T-cell (primary cell): ENCODE data around the gene MRPL54. TPM values are rescaled to one million over a fixed set of nuclear protein-coding genes. Genes with fewer than 3 reads are reported as not detected.

ENCODE experiments used
- ATAC-seq, 4 experiments: fragments of 200-7000 bp in 3 of 4; fragments of 150-1000 bp in 1 of 4; cut with Tn5 transposase; replicated peaks in 1 of 4; 1 replicate in 3 of 4; 2 replicates in 1 of 4; pipeline ENCODE4 v1.10.0; 2021; ENCODE audit warnings: moderate library complexity in 3 of 4, mild to moderate bottlenecking in 2 of 4, moderate number of reproducible peaks in 1 of 4
- CTCF ChIA-PET, 2 donors: fragments of 300-600 bp; sonication (Branson Sonifier 250); formaldehyde crosslinking; loops; one replicate each; lab custom pipeline; 2022; ENCODE audit warnings: antibody characterized with exemption in 2 of 2; lab: Charles Lee
- POLR2A ChIA-PET, 2 donors: fragments of 300-600 bp; sonication (Branson Sonifier 250); formaldehyde crosslinking; loops; one replicate each; lab custom pipeline; 2022; ENCODE audit warnings: antibody characterized with exemption in 2 of 2; lab: Charles Lee
- DNase-seq, 35 experiments: peaks; one replicate each; pipeline versions ENCODE4 v3.0.0 to v3.0.0-alpha.2; 2013 to 2023
- H3K27ac ChIP-seq: one replicate; pipeline ENCODE4 v1.5.1; 2013; ENCODE audit warnings: low read length
- H3K27me3 ChIP-seq, 2 experiments: replicated peaks in 1 of 2; 1 replicate in 1 of 2; 2 replicates in 1 of 2; pipeline versions ENCODE4 v1.6.1 to v1.7.0; 2013; ENCODE audit warnings: low read length in 1 of 2, mixed read lengths in 1 of 2; ENCODE audit not compliant: control insufficient read depth in 2 of 2, insufficient read depth in 2 of 2; ENCODE audit errors: extremely low read depth in 1 of 2
- H3K36me3 ChIP-seq, 2 donors: 1 replicate in 1 of 2; 2 replicates in 1 of 2; pipeline versions ENCODE4 v1.6.1 to v1.7.0; 2013; ENCODE audit warnings: low read length in 1 of 2; ENCODE audit not compliant: control insufficient read depth in 2 of 2, insufficient read depth in 1 of 2; ENCODE audit errors: extremely low read depth in 1 of 2
- H3K4me1 ChIP-seq, 2 experiments: 1 replicate in 1 of 2; 2 replicates in 1 of 2; pipeline versions ENCODE4 v1.6.1 to v1.7.0; 2013; ENCODE audit warnings: low read length in 2 of 2, mixed read lengths in 1 of 2; ENCODE audit not compliant: insufficient read depth in 2 of 2, control insufficient read depth in 1 of 2; ENCODE audit errors: extremely low read depth in 1 of 2
- H3K4me3 ChIP-seq, 2 donors: 1 replicate in 1 of 2; 2 replicates in 1 of 2; pipeline versions ENCODE4 v1.5.1 to v1.7.0; 2013; ENCODE audit warnings: mild to moderate bottlenecking in 2 of 2, low read length in 1 of 2, moderate library complexity in 1 of 2; ENCODE audit not compliant: control insufficient read depth in 1 of 2; ENCODE audit errors: extremely low read depth in 1 of 2
- H3K9me3 ChIP-seq: 2 replicates; pipeline ENCODE4 v1.7.0; 2013
- H3K27ac Mint-ChIP-seq, 2 donors: one replicate each; pipeline ENCODE4 v1.8.0; 2020 to 2021; ENCODE audit warnings: mild to moderate bottlenecking in 2 of 2, mixed read lengths in 2 of 2
- H3K27me3 Mint-ChIP-seq, 2 donors: one replicate each; pipeline ENCODE4 v1.8.0; 2021 to 2022; ENCODE audit warnings: mixed read lengths in 2 of 2
- H3K36me3 Mint-ChIP-seq: one replicate; pipeline ENCODE4 v1.8.0; 2021; ENCODE audit warnings: mixed read lengths
- H3K4me1 Mint-ChIP-seq, 3 donors: one replicate each; pipeline ENCODE4 v1.8.0; 2020 to 2022; ENCODE audit warnings: mixed read lengths in 3 of 3, mild to moderate bottlenecking in 1 of 3
- H3K4me3 Mint-ChIP-seq, 3 donors: one replicate each; pipeline ENCODE4 v1.8.0; 2020 to 2022; ENCODE audit warnings: mild to moderate bottlenecking in 3 of 3, mixed read lengths in 3 of 3, moderate library complexity in 3 of 3
- H3K9me3 Mint-ChIP-seq, 3 donors: one replicate each; pipeline ENCODE4 v1.8.0; 2020 to 2022; ENCODE audit warnings: mixed read lengths in 3 of 3
- WGBS: methylation state at CpG from one replicate; pipeline ENCODE4 v1.1.5; 2013; ENCODE audit warnings: missing lambda C conversion rate; ENCODE audit not compliant: insufficient coverage; 5-methylcytosine and 5-hydroxymethylcytosine counted together
- total RNA-seq, 35 experiments: library from RNA in 6 of 35; stranded (reverse) in 6 of 35; fragments of 120-200 nt in 1 of 35; gene quantifications; one replicate each; pipeline versions ENCODE4 v1.2.1 to v1.2.4 and lab custom pipeline; 2013 to 2026

The MRPL54 gene
- total RNA-seq, 5 donors from 2014 or later (not counting 1 experiment from before 2014, with no cell fraction given) = 46.9 to 77.8 (median 52.2) TPM

DNA sequence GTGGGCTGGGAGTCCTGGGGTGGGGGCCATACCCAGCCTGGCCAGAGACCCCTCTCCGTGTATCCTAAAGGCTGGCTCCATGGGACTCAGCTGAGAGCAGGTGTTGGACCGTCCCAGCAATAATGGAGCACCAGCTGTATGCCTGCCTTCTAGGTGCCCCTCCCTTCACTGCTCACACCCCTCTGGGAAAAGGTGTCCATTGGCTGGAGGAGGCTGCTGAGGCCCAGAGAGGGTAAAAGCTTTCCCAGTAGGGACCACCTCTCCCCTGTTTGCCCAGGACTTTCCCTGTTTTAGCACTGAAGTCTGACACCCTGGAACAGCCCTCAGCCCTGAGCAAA is 12.9 kb downstream of the MRPL54 start:
- Mint-ChIP-seq H3K9me3 (no peaks in the 10 kb centered on the region), H3K36me3 (peaks cover 4% of the 10 kb centered on the region), H3K4me3 (no peak overlapping the region), H3K27me3 (no peaks in the 10 kb centered on the region), H3K27ac (no peak overlapping the region), H3K4me1 (peaks cover 0 to 7% (median 2%) of the 10 kb centered on the region in 3 donors)
- ATAC-seq = no peak
- 80% methylated on average over 1 of the region's 2 CpGs for WGBS
- Histone ChIP-seq H3K9me3 (no peaks in the 10 kb centered on the region), H3K36me3 (peaks cover 0 to 3% of the 10 kb centered on the region in 2 donors), H3K27ac (no peak overlapping the region), H3K4me3 (no peak overlapping the region), H3K4me1 (no peaks in the 10 kb centered on the region), H3K27me3 (no peaks in the 10 kb centered on the region)
- DNase-seq = no peak
- ChIA-PET POLR2A (no interaction called here), CTCF (no interaction called here)

DNA sequence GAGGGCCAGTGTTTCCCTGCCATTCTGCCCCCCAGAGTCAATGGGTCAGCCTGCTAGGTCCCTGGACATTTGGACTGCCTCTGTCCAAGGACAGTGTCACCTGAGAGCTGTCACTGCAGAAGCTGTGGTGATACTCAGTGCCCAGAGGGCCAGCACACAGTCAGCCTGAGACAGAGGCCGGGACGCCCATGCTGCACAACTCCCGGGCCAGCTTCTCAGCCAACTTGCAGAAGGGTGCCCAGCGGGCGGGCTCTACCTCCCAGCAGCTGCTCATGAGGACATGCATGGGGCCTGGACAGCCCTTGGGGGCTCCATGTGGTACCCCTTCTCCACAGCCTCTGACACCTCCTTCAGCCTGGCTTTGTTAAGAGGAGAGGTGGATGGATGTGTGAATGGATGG is 13.3 kb downstream of the MRPL54 start:
- ATAC-seq (no peak), DNase-seq (no peak)
- Histone ChIP-seq H3K4me1 (no peaks in the 10 kb centered on the region), H3K27ac (no peak overlapping the region), H3K36me3 (no peaks in the 10 kb centered on the region), H3K27me3 (no peaks in the 10 kb centered on the region), H3K9me3 (no peaks in the 10 kb centered on the region), H3K4me3 (no peak overlapping the region)
- H3K4me1 Mint-ChIP-seq = peaks cover 0 to 7% (median 3%) of the 10 kb centered on the region in 3 donors
- H3K36me3 Mint-ChIP-seq = peaks cover 4% of the 10 kb centered on the region
- ChIA-PET CTCF (no interaction called here), POLR2A (no interaction called here)
- peaks cover 0 to under 1% (median 0%) of the 10 kb centered on the region in 3 donors for H3K9me3 Mint-ChIP-seq
- no peak overlapping the region for H3K4me3 Mint-ChIP-seq
- no peak overlapping the region for H3K27ac Mint-ChIP-seq
- no peaks in the 10 kb centered on the region for H3K27me3 Mint-ChIP-seq
- WGBS = 100% methylated on average over 1 of the region's 5 CpGs

DNA sequence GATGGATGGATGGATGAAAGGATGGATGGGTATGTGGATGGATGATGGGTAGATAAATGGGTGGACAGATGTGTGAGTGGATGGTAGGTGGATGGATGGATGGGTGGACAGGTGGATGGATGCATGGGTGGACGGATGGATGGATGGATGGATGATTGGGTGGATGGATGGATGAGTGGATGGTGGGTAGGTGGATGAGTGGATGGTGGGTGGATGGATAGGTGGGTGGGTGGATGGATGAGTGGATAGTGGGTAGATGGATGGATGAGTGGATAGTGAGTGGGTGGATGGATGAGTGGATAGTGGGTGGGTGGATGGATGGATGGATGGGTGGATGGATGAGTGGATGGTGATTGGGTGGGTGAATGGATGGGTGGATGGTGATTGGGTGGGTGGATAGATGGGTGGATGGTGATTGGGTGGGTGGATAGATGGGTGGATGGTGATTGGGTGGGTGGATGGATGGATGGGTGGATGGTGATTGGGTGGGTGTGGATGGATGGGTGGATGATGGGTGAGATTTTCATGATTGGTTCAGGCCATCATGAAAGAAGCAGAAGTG is 14.1 kb downstream of the MRPL54 start:
- H3K4me1 ChIP-seq = peaks cover 0 to 4% of the 10 kb centered on the region in 2 experiments
- 95% methylated on average over 1 of the region's 1 CpG for WGBS
- H3K27me3 ChIP-seq = no peaks in the 10 kb centered on the region
- Mint-ChIP-seq H3K36me3 (peaks cover 3% of the 10 kb centered on the region), H3K4me1 (peaks cover 4 to 8% (median 7%) of the 10 kb centered on the region in 3 donors), H3K4me3 (no peak overlapping the region), H3K27ac (no peak overlapping the region), H3K27me3 (no peaks in the 10 kb centered on the region), H3K9me3 (peaks cover 0 to 8% (median 7%) of the 10 kb centered on the region in 3 donors)
- CTCF ChIA-PET = no interaction called here
- ATAC-seq (no peak), DNase-seq (no peak)
- H3K9me3 ChIP-seq = peaks cover 3% of the 10 kb centered on the region
- no peaks in the 10 kb centered on the region for H3K36me3 ChIP-seq
- POLR2A ChIA-PET = no interaction called here
- no peak overlapping the region for H3K27ac ChIP-seq
- H3K4me3 ChIP-seq = no peak overlapping the region

DNA sequence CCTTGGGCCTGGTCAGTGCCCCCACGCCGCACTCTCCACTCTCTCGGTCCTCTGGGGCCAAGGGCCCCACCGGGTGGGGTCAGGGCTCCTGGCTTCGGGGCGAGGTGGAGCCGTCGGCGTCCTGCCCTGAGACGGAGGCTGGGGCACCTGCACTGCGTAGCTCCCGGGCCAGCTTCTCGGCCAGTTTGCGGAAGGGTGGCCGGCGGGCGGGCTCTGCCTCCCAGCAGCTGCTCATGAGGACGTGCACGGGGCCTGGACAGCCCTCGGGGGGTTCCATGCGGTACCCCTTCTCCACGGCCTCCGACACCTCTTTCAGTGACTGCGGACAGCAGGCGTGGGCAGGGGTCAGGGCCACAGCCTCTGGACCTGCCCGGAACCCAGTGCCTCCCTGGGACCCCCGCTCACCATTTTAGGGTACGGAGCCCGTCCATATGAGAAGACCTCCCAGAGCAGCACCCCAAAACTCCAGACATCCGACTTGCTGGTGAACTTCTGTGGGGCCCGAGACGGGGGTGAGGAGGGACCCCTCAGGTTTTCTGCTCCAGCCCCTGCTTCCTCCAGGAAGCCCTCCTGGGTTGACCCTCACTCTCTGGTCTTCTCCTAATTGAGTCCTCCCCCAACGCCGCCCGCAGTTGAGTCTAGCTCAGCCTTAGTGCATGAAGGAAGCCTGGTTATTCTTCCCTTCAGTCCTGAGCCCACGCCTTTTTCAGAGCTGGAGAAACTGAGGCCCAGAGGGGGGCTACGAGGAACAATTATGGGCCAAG is 15.8 kb downstream of the MRPL54 start:
- CTCF ChIA-PET = interaction anchor here in 1 of 2 donors (0.6 kb wide), 1 partner anchor 465 kb away, joined by 3 read pairs; no protein-coding TSS in a partner anchor
- H3K4me1 Mint-ChIP-seq = peaks cover 4 to 7% (median 7%) of the 10 kb centered on the region in 3 donors
- DNase-seq = no peak
- H3K4me3 Mint-ChIP-seq = no peak overlapping the region
- Histone ChIP-seq H3K27ac (no peak overlapping the region), H3K36me3 (peaks cover 3 to 10% of the 10 kb centered on the region in 2 donors), H3K4me3 (no peak overlapping the region), H3K27me3 (no peaks in the 10 kb centered on the region), H3K4me1 (peaks cover 0 to 6% of the 10 kb centered on the region in 2 experiments), H3K9me3 (peaks cover 3% of the 10 kb centered on the region)
- WGBS = 95% methylated on average over 35 of the region's 37 CpGs
- ATAC-seq = no peak
- H3K27me3 Mint-ChIP-seq = no peaks in the 10 kb centered on the region
- peaks cover 17% of the 10 kb centered on the region for H3K36me3 Mint-ChIP-seq
- POLR2A ChIA-PET = no interaction called here
- no peak overlapping the region for H3K27ac Mint-ChIP-seq
- H3K9me3 Mint-ChIP-seq = peaks cover 6 to 17% (median 16%) of the 10 kb centered on the region in 3 donors

DNA sequence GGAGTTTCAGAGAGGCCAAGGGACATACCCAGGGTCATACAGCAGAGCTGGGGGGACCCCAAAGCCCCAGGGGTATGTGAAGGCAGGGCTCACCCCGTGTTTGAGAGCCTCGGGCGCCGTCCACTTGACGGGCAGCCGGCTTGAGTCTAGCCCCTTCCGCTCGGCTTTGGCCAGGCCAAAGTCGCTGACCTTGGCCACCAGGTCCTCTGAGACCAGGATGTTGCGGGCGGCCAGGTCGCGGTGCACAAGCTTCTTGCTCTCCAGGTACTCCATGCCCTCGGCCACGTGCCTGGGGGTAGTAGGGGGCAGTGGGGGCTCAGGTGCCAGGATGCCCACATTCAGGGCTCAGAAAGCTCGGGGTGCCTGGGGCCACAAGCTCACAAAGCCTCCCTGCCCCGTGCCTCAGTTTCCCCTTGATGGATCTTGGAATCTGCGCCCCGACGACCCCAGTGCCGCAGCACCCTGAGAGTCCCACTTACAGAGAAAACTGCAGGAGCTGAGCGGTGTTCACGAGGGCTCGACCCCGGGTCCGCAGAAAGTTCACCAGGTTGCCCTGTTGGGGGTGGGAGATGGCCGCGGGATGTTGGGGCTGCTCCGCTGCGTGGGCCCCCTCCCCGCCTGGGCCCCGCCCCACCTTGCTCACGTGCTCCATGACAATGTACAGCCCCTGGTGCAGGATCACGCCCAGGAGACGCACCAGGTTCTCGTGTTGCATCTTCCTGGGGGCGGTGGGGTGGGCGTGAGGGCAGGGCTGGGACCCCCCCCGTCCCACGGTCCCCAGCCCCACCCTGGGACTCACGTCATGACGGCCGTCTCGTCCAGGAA is 16.6 kb downstream of the MRPL54 start:
- Mint-ChIP-seq H3K27me3 (no peaks in the 10 kb centered on the region), H3K27ac (no peak overlapping the region), H3K36me3 (peaks cover 17% of the 10 kb centered on the region), H3K9me3 (peaks cover 6 to 17% (median 16%) of the 10 kb centered on the region in 3 donors), H3K4me3 (no peak overlapping the region), H3K4me1 (peaks cover 4 to 9% (median 6%) of the 10 kb centered on the region in 3 donors)
- Histone ChIP-seq H3K4me3 (no peak overlapping the region), H3K9me3 (peaks cover 3% of the 10 kb centered on the region), H3K36me3 (peaks cover 8 to 16% of the 10 kb centered on the region in 2 donors), H3K27me3 (no peaks in the 10 kb centered on the region), H3K27ac (no peak overlapping the region), H3K4me1 (peaks cover 0 to 9% of the 10 kb centered on the region in 2 experiments)
- no peak for ATAC-seq
- 88% methylated on average over 35 of the region's 44 CpGs for WGBS
- POLR2A ChIA-PET = no interaction called here
- CTCF ChIA-PET = interaction anchor here in 1 of 2 donors (0.6 kb wide), 1 partner anchor 464 kb away, joined by 3 read pairs; no protein-coding TSS in a partner anchor
- no peak for DNase-seq

DNA sequence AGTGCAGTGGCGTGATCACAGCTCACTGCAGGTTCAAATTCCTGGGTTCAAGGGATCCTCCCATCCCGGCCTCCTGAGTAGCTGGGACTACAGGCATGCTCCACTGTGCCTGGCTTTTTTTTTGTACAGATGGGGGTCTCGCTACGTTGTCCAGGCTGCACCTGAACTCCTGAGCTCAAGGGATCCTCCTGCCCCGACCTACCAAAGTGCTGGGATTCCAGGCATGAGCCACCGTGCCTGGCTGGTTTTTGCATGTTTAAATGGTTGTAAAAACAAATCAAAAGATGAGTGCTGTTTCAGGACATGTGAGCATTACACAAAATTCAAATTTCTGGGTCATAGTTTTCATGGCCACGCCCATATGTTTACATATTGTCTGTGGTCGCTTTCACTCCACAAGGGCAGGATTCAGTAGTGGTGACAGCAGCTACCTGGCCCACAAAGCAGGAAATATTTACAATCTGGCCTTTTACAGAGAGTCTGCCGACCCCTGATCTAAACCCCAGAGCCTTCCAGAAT is 18.4 kb downstream of the MRPL54 start:
- ChIA-PET POLR2A (interaction anchor here in 1 of 2 donors (0.6 kb wide), 1 partner anchor 14 kb away, joined by 3 read pairs; no protein-coding TSS in a partner anchor), CTCF (interaction anchor here in 1 of 2 donors (0.6 to 1.2 kb wide), 2 partner anchors 38 to 207 kb away, joined by 3 to 5 read pairs; no protein-coding TSS in a partner anchor)
- Histone ChIP-seq H3K9me3 (peaks cover 3% of the 10 kb centered on the region), H3K27me3 (peaks cover 0 to 6% of the 10 kb centered on the region in 2 experiments), H3K4me3 (no peak overlapping the region), H3K36me3 (peaks cover 8 to 16% of the 10 kb centered on the region in 2 donors), H3K4me1 (peaks cover 3 to 24% of the 10 kb centered on the region in 2 experiments), H3K27ac (no peak overlapping the region)
- Mint-ChIP-seq H3K27me3 (no peaks in the 10 kb centered on the region), H3K4me3 (no peak overlapping the region), H3K9me3 (peaks cover 6 to 17% (median 16%) of the 10 kb centered on the region in 3 donors), H3K4me1 (peaks cover 6 to 22% (median 15%) of the 10 kb centered on the region in 3 donors), H3K36me3 (peaks cover 17% of the 10 kb centered on the region), H3K27ac (no peak overlapping the region)
- DNase-seq = no peak
- WGBS = 83% methylated on average over 6 of the region's 9 CpGs
- ATAC-seq = no peak
